ENCODE measurements around the gene CIB4. TPM values are rescaled to one million over a fixed set of nuclear protein-coding genes. Genes with fewer than 3 reads are reported as not detected.
"Not testable (repeated sequence)": the region's sequence is repeated elsewhere in the genome, so short reads cannot be mapped to it uniquely, and the experiment has no call there.

CIB4 gene
- total RNA-seq, 1 donor from 2014 or later = not detected

DNA sequence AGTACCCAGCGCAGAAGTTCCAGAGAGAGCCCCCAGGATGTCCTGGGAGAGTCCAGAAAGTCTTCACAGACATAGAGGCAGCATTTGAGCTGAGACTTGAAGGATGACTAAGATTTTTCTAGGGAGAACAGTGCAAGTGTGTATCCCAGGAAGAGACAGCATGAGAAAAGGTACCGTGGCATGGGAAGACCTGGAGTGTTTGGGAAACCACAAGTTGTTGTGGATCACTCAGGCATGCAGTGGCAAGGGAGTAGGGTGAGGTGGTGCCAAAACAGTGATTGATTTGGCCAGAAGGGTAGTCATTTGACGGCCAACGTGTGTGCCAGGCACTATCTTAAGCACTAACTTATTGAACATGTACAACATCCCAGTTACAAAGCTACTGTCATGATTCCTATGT is 26.9 kb upstream of the CIB4 start:
- DNase-seq (ENCODE audit: low spot score) = no peak

DNA sequence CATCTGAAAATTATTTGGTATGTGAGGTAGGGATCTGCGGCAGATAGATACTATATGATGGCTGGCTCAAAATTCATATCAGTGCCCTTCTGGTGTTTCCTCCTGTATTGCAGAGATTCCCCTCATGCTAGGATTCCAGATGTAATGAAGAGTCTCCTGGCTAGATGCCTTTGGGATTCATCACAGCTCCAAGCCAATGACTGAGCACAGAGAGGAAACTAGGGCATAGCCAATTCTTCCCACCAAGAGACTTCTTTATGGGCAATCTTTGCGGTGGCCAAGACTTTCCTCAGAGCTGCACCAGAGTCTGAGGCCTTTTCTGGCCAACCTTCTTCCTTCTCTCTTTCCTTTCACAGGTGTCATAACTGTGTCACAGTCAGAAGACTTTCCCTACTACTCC is 25.5 kb upstream of the CIB4 start:
- no peak for DNase-seq (ENCODE audit: low spot score)

DNA sequence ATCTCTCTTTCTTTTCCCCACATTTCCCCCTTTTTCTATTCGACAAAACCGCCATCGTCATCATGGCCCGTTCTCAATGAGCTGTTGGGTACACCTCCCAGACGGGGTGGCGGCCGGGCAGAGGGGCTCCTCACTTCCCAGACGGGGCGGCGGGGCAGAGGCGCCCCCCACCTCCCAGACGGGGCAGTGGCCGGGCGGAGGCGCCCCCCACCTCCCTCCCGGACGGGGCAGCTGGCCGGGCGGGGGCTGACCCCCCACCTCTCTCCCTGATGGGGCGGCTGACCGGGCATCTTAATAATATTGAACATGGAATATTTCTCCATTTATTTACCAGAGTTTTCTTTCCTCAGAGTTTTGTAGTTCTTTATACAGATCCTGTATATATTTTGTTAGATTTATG is 24.1 kb upstream of the CIB4 start:
- not testable (repeated sequence) for DNase-seq (ENCODE audit: low spot score)

DNA sequence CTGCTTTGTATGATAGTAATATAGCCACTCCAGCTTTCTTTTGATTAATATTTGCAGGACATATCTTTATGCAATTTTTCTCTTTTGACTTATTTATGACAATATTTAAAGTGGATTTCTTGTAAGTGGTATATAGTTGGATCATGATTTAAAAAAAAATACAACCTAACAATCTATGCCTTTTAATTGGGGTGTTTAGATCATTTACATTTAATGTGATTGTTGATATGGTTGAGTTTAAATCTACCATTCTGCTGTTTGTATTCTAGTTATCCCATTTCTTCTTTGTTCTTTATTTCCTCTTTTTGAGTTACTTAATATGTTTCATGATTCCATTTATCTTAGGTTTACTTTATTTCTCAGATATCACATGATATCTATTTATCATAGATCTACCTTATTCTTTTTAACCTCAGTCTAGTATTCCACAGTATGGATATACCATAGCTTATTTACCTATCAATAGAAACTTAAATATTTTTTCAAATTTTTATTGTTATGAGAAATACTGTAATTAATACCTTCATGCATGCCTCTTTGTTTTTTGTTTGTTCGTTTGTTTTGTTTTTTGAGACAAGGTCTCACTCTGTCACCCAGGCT is 19.3 kb upstream of the CIB4 start:
- no peak for DNase-seq (ENCODE audit: low spot score)

GRCh38 chr2:26658691-26659346 is 17.7 kb upstream of the CIB4 start:
- DNase-seq (ENCODE audit: low spot score) = no peak

DNA sequence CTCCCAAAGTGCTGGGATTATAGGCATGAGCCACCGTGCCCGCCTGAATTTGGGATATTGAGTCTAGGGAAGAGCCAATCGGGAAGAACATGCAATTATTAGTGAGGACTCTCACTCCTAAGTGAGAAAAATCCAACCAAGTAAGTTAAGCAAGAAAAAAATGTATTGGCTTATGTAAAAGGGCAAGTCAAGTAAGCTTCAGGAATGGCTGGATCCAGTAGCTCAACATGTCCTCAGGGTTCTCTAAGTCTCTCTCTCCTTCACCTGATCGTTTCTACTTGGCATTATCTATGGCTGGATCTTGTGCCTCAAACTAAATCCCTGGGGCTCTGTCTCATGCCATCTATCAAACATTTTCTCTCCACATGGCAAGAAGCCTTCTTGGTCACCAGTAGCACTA is 16.1 kb upstream of the CIB4 start:
- no peak for DNase-seq (ENCODE audit: low spot score)

DNA sequence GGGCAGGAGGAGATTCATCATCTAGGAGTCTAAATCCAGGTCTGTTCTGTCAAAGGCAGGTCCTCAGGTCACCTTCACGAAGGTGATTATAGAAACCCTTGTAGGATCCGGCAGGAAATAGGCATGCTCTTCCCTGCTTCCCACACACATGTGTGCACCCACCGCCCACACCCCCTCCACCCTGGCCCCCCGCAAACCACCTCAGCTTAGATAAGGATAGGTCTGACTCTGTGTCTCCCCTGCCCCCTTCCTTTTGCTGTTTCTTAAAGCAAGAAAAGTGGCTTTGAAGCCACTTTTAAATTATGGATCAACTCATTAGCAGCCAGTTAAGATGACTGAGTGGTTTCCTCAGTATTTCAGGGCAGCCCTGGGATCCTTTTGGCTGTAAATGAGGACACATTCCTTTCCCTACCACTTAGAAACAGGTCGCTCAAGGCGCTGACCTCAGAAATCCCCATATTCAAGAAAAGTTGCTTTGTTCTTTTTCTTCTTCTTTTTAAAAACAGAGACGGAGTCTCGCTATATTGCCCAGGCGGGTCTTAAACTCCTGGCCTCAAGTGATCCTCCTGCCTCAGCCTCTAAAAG is 14.5 kb upstream of the CIB4 start:
- no peak for DNase-seq (ENCODE audit: low spot score)

GRCh38 chr2:26655120-26655519 is 14.0 kb upstream of the CIB4 start:
- not testable (repeated sequence) for DNase-seq (ENCODE audit: low spot score)

DNA sequence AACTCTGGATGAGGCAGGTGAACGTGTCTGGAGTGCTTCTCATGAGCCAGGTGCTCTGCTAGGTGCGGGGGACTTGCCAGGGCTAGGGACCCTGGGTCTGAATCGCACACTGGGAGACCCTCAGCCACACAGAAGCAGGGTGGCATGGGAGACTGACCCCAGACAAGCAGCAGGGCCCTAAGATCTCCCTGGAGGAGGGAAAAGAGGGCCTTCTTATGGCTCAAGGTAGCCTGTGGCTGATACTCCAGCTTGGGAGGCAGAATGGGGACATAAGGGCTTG is 12.8 kb upstream of the CIB4 start:
- no peak for DNase-seq (ENCODE audit: low spot score)

DNA sequence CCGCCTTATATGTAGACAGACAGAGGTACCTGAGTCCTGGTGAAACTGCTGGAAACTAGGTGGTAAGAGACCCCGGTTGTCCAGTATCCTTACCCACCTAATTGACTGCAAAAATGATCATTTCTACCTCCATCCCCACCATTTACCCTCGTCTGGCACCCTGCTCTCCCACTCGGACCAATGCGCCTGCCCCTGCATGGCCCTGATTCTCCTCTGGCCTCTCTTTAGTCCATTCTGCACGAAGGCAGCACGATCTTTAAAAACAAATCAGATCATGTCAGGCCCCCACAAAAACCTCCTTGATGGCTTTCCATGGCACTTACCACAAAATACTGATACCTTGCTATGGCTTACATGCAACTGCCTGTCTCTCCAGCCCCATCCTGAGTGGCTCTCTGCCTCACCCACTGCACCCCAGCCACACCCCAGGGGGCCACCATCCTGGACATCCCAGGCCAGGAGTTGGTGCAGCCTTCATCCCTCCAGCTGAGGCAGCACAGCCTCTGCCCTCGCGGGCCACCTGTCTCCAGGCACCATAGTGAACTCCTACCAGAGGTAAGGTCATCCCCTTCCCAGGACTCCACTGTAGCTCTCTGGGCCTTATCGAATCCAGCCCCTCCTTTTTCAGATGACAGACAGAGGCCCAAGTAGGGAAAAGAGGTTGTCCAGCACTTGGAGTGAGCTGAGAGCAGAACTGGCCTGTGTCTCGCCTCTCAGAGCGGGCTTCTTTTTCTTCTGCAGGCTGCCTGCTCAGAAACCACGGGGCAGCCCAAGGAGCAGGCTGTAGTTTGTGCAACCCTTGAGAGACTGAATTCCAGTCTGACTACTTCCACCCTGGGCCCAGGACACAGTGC is 12.3 kb upstream of the CIB4 start:
- peak; percentile 37 for DNase-seq (ENCODE audit: low spot score)

DNA sequence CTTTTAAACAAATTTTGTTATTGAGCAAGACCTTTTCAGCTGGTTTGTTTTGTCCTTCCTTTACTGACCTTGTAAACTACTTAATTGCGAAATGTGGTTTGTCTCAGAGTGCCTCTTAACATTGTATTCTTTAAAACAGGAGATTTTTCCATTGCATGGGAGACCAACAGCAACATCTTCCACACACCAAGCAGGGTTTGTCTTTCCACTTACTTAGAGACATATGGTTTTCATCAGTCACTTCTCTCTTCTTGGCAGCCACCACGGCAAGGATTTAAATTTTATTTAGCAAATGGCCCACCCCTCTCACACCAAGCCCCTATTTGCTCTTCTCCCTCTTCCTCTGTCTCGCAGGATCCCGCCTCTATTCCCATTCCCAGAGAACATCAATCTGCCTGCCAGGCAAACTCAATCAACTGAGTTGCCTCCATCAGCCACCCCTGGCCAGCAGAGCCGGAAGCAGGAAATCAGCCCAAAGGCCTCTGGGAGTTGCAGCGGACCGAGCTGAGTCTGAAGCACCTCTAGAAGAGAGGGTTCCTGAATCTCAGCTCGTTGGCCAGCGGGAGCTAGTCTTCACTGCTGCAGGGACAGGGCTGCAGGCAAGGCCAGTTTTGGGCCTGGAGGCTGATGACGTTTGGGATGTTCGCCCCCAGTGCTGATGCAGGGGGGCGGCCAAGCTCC is 11.3 kb upstream of the CIB4 start:
- DNase-seq (ENCODE audit: low spot score) = peak; percentile 97

- no peak for DNase-seq (ENCODE audit: low spot score)
Measured at GRCh38 chr2:26651799-26652198, 10.6 kb upstream of the CIB4 start.

DNA sequence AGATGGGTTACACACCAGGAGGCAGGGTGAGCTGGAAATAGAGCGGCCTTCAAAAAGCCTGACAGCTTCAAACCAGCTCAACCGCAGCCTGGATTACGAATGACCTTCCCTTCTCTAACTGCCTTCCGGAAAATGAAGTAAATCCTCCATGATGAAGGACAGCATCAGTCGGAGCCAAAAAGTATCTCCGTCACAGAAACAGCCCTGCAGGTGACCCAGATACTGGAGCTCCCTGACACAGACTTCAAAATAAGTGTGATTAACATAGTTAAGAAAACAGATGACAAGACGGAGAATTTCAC is 10.3 kb upstream of the CIB4 start:
- DNase-seq (ENCODE audit: low spot score) = peak; percentile 56

DNA sequence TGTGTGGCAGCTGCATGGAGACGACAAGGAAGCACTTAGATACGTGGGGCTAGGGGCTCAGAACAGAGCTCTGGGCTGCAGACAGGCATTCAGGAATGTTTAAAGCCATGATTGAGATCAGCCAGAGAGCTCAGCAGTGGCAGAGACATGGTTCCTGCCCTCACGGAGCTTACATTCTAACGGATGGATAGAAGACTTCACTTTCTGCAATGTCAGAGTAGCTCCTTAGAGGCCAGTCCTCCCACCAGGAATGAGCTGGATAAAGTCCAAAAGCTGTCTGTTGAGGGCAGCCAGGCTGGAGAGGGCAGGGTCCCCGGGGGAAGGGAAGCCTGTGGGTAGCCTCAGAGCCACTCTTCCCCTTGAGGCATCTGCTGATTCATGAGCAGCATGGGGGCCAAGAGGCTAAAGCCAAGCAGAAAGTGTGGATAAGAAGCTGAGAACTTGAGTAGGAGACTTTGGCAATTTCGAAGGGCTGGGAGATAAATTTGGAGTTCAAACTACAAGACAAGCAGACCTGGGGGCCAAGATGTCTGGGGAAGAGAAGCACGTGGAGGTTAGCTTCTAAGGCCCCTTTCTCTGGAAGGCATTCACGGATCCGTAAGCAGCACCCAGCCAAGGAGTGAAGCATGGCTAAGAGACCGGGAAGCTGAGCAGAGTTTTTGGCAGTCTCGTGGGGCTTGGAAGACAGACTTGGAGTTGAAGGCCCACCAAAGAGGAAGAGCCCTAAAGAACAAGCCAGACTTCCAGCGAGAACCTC is 9.7 kb upstream of the CIB4 start:
- no peak for DNase-seq (ENCODE audit: low spot score)

GRCh38 chr2:26649992-26650712 is 9.0 kb upstream of the CIB4 start:
- no peak for DNase-seq (ENCODE audit: low spot score)

DNA sequence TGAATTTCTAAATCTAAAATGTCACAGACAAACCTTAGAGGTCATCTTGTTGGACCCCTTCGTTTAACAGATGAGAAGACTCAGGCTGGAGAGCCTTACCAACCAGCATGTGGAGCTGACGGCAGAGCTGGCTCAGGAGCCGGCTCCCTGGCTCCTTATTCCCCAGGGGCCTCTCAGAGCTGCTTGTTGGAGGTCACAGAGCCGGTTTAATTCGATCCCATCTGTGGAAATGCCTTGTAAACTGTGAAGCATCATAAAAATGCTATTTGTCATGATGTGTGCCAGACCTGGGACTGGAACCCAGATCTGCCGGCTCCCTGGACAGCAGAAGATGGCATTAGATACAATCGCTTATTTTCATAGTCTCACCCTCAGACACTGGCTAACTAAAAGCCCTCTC is 8.2 kb upstream of the CIB4 start:
- DNase-seq (ENCODE audit: low spot score) = peak; percentile 65

GRCh38 chr2:26648516-26648915 is 7.3 kb upstream of the CIB4 start:
- no peak for DNase-seq (ENCODE audit: low spot score)

- no peak for DNase-seq (ENCODE audit: low spot score)
Measured at GRCh38 chr2:26647981-26648380, 6.8 kb upstream of the CIB4 start.

GRCh38 chr2:26646986-26647672 is 6.0 kb upstream of the CIB4 start:
- DNase-seq (ENCODE audit: low spot score) = no peak

- no peak for DNase-seq (ENCODE audit: low spot score)
Measured at GRCh38 chr2:26645762-26646161, 4.6 kb upstream of the CIB4 start.
